HepG2 (cell line): ENCODE measurements around the gene ZNF730.

Experiments used
- ZMAT3 ChIP-seq: sonication (generic); formaldehyde crosslinking; conservative IDR thresholded peaks from 2 replicates; pipeline ENCODE4 v1.7.0; 2021; ENCODE audit warnings: missing genetic modification reagents
- TF ChIP-seq, protein P1 (sequence below), 2 experiments: IDR thresholded peaks; 2 replicates each; pipeline ENCODE4 v1.6.1; 2011 to 2012; ENCODE audit warnings: low read length in 2 of 2, borderline replicate concordance in 1 of 2, low read depth in 1 of 2, mild to moderate bottlenecking in 1 of 2, moderate library complexity in 1 of 2

DNA sequence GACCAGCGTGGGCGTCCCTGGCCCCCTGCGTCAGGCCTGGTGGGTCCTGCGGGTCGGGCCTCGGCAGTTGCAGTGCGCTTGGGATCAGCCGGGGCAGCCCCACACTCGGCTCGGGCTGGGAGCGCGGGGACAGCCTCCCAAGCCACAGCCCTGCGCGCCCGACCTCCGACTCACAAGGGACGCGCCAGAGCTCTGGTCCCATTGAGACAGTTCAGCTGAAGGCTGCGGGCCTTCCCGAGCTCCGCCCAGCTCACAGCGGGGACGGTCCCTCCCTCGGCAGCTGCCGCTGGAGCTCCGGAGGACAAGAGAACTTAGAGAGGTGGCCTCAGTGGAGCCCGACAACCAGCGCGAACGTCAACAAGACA lies 45.7 kb upstream of the ZNF730 start:
- TF ChIP-seq ZMAT3 = no peak
- TF ChIP-seq, protein P1, sequence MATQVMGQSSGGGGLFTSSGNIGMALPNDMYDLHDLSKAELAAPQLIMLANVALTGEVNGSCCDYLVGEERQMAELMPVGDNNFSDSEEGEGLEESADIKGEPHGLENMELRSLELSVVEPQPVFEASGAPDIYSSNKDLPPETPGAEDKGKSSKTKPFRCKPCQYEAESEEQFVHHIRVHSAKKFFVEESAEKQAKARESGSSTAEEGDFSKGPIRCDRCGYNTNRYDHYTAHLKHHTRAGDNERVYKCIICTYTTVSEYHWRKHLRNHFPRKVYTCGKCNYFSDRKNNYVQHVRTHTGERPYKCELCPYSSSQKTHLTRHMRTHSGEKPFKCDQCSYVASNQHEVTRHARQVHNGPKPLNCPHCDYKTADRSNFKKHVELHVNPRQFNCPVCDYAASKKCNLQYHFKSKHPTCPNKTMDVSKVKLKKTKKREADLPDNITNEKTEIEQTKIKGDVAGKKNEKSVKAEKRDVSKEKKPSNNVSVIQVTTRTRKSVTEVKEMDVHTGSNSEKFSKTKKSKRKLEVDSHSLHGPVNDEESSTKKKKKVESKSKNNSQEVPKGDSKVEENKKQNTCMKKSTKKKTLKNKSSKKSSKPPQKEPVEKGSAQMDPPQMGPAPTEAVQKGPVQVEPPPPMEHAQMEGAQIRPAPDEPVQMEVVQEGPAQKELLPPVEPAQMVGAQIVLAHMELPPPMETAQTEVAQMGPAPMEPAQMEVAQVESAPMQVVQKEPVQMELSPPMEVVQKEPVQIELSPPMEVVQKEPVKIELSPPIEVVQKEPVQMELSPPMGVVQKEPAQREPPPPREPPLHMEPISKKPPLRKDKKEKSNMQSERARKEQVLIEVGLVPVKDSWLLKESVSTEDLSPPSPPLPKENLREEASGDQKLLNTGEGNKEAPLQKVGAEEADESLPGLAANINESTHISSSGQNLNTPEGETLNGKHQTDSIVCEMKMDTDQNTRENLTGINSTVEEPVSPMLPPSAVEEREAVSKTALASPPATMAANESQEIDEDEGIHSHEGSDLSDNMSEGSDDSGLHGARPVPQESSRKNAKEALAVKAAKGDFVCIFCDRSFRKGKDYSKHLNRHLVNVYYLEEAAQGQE (IDR thresholded peaks at IDR 0.05; ENCODE audit: borderline replicate concordance in 1 of 2, low read depth in 1 of 2, low read length in 2 of 2) = no peak
